Thyroid gland (tissue), 4 donors: Measurements from ENCODE around the gene GRIK4. TPM values are rescaled to one million over a fixed set of nuclear protein-coding genes. Genes with fewer than 3 reads are reported as not detected.

Source experiments
- DNase-seq, 2 donors: peaks; one replicate each; pipeline ENCODE4 v3.0.0-alpha.2; 2019
- H3K27ac ChIP-seq, 3 donors: fragments of 200-600 bp; sonication (generic); 1 replicate in 2 of 3; 2 replicates in 1 of 3; pipeline ENCODE4 v1.5.1; 2016 to 2019; ENCODE audit warnings: mild to moderate bottlenecking in 1 of 3, moderate library complexity in 1 of 3
- H3K27me3 ChIP-seq: fragments of 200-600 bp; sonication (generic); one replicate; pipeline ENCODE4 v1.5.1; 2019
- H3K36me3 ChIP-seq, 2 donors: fragments of 200-600 bp; sonication (generic); one replicate each; pipeline ENCODE4 v1.5.1; 2016 to 2019
- H3K4me1 ChIP-seq, 2 donors: fragments of 200-600 bp; sonication (generic); one replicate each; pipeline ENCODE4 v1.5.1; 2017 to 2019
- H3K4me3 ChIP-seq, 3 donors: fragments of 200-600 bp; sonication (generic); replicated peaks in 1 of 3; 1 replicate in 2 of 3; 2 replicates in 1 of 3; pipeline ENCODE4 v1.5.1; 2016; ENCODE audit warnings: mild to moderate bottlenecking in 1 of 3
- H3K9me3 ChIP-seq: fragments of 200-600 bp; sonication (generic); one replicate; pipeline ENCODE4 v1.5.1; 2017
- CTCF ChIP-seq, 6 experiments: fragments of 200-600 bp in 3 of 6; fragments of 450-650 bp in 3 of 6; sonication (generic) in 3 of 6; IDR thresholded peaks; one replicate each; pipeline ENCODE4 v1.5.1; 2016 to 2019; ENCODE audit warnings: antibody characterized with exemption in 6 of 6, mild to moderate bottlenecking in 2 of 6, inconsistent platforms in 1 of 6, moderate library complexity in 1 of 6
- POLR2A ChIP-seq, 2 donors: fragments of 450-650 bp; IDR thresholded peaks; one replicate each; pipeline ENCODE4 v1.6.1; 2017; ENCODE audit warnings: antibody characterized with exemption in 2 of 2, mild to moderate bottlenecking in 2 of 2, moderate library complexity in 1 of 2
- WGBS, 2 donors: methylation state at CpG; one replicate each; pipeline ENCODE4 v1.1.5; 2017; 5-methylcytosine and 5-hydroxymethylcytosine counted together
- intact Hi-C: fragments of 100-400 bp; cut with DNase I; formaldehyde crosslinking; loops from one replicate; pipeline ENCODE4 v1.15.1; 2023
- total RNA-seq, 4 donors: library from RNA; depleted of rRNA; stranded (reverse); fragments of >200 nt; gene quantifications; one replicate each; pipeline ENCODE4 v1.2.3, GENCODE V29; 2016

GRIK4 gene
- total RNA-seq, 4 donors from 2014 or later, result 0.54 to 3.7 (median 0.99) TPM

GRCh38 chr11:120966840-120967239 is 455.3 kb downstream of the GRIK4 start:
- Histone ChIP-seq H3K9me3 (no peaks in the 10 kb centered on the region), H3K27me3 (no peaks in the 10 kb centered on the region), H3K4me3 (no peak overlapping the region), H3K36me3 (no peaks in the 10 kb centered on the region), H3K4me1 (no peaks in the 10 kb centered on the region), H3K27ac (no peak overlapping the region)
- intact Hi-C loops, result no loop called here
- no peak for DNase-seq
- TF ChIP-seq POLR2A (IDR thresholded peaks at IDR 0.05) (no peak), CTCF (IDR thresholded peaks at IDR 0.05) (no peak)
- 93% methylated on average over 12 to 14 of the region's 14 CpGs for whole genome bisulfite sequencing, 2 donors

- H3K36me3 ChIP-seq, result no peaks in the 10 kb centered on the region
- no peaks in the 10 kb centered on the region for H3K9me3 ChIP-seq
- H3K27ac ChIP-seq, result no peak overlapping the region
- no peaks in the 10 kb centered on the region for H3K27me3 ChIP-seq
- H3K4me3 ChIP-seq, result no peak overlapping the region
- DNase-seq, result no peak
- 87 to 90% methylated on average over 6 of the region's 6 CpGs for WGBS, 2 donors
- no peaks in the 10 kb centered on the region for H3K4me1 ChIP-seq
- intact Hi-C loops, result no loop called here
- TF ChIP-seq CTCF (IDR thresholded peaks at IDR 0.05), result no peak
- TF ChIP-seq POLR2A (IDR thresholded peaks at IDR 0.05), result no peak
Measured at GRCh38 chr11:120969993-120970392, 458.4 kb downstream of the GRIK4 start.

GRCh38 chr11:120971825-120972224 is 460.3 kb downstream of the GRIK4 start:
- no peak overlapping the region for H3K27ac ChIP-seq
- no peak for TF ChIP-seq POLR2A (IDR thresholded peaks at IDR 0.05)
- no peak for TF ChIP-seq CTCF (IDR thresholded peaks at IDR 0.05)
- H3K9me3 ChIP-seq, result no peaks in the 10 kb centered on the region
- 88 to 91% methylated on average over 4 of the region's 4 CpGs for WGBS, 2 donors
- H3K4me1 ChIP-seq, result no peaks in the 10 kb centered on the region
- no peaks in the 10 kb centered on the region for H3K36me3 ChIP-seq
- no peak for DNase-seq
- no peak overlapping the region for H3K4me3 ChIP-seq
- intact Hi-C loops, result no loop called here
- H3K27me3 ChIP-seq, result no peaks in the 10 kb centered on the region

- H3K27me3 ChIP-seq, result no peaks in the 10 kb centered on the region
Measured at GRCh38 chr11:120972621-120973020, 461.1 kb downstream of the GRIK4 start.

GRCh38 chr11:120973501-120973900 is 462.0 kb downstream of the GRIK4 start:
- Histone ChIP-seq H3K36me3 (no peaks in the 10 kb centered on the region), H3K9me3 (no peaks in the 10 kb centered on the region), H3K4me3 (no peak overlapping the region), H3K27ac (no peak overlapping the region), H3K27me3 (no peaks in the 10 kb centered on the region), H3K4me1 (no peaks in the 10 kb centered on the region)
- no peak for DNase-seq
- WGBS, 2 donors, result 80 to 81% methylated on average over 7 of the region's 7 CpGs
- no peak for TF ChIP-seq CTCF (IDR thresholded peaks at IDR 0.05)
- TF ChIP-seq POLR2A (IDR thresholded peaks at IDR 0.05), result no peak
- intact Hi-C loops, result no loop called here

More at GRCh38 chr11:120972621-120973020, 461.1 kb downstream of the GRIK4 start:
- Histone ChIP-seq H3K4me3 (no peak overlapping the region), H3K9me3 (no peaks in the 10 kb centered on the region), H3K27ac (no peak overlapping the region), H3K36me3 (no peaks in the 10 kb centered on the region), H3K4me1 (no peaks in the 10 kb centered on the region)
- TF ChIP-seq CTCF (IDR thresholded peaks at IDR 0.05) (no peak), POLR2A (IDR thresholded peaks at IDR 0.05) (no peak)
- intact Hi-C loops, result no loop called here
- DNase-seq, result no peak
- 95 to 98% methylated on average over 6 of the region's 6 CpGs for WGBS, 2 donors
